Activated CD4-positive, alpha-beta T cell treated with anti-CD3 and anti-CD28 coated beads for 48 hours (primary cell): ENCODE measurements around the gene SIPA1L2.
"Not testable (repeated sequence)": the region's sequence is repeated elsewhere in the genome, so short reads cannot be mapped to it uniquely, and the experiment has no call there.

Experiments
- DNase-seq: peaks from one replicate; pipeline ENCODE4 v3.0.0-alpha.2; 2020

SIPA1L2 gene

DNA sequence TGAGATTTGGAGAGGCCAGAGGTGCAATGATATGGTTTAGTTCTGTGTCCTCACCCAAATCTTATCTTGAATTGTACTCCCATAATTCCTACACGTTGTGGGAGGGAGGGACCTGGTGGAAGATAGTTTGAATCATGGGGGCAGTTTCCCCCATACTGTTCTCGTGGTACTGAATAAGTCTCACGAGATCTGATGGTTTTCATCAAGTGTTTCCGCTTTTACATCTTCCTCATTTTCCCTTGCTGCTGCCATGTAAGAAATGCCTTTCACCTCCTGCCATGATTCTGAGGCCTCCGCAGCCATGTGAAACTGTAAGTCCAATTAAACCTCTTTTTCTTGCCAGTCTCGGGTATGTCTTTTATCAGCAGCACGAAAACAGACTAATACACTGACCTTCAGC, 17.1 kb downstream of the SIPA1L2 start:
- not testable (repeated sequence) for DNase-seq

DNA sequence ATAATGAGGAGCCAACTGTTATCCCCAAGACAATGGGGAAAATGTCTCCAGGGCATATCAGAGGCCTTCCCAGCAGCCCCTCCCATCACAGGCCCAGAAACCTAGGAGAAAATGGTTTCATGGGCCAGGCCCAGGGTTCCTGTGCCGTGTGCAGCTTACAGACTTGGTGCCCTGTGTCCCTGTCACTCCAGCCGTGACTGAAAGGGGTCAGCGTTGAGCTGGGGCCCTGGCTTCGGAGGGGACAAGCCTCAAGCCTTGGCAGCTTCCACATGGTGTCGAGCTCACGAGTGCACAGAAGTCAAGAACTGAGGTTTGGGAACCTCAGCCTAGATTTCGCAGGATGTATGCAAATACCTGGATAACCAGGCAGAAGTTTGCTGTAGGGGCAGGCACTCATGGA, 18.1 kb downstream of the SIPA1L2 start:
- DNase-seq: no peak

DNA sequence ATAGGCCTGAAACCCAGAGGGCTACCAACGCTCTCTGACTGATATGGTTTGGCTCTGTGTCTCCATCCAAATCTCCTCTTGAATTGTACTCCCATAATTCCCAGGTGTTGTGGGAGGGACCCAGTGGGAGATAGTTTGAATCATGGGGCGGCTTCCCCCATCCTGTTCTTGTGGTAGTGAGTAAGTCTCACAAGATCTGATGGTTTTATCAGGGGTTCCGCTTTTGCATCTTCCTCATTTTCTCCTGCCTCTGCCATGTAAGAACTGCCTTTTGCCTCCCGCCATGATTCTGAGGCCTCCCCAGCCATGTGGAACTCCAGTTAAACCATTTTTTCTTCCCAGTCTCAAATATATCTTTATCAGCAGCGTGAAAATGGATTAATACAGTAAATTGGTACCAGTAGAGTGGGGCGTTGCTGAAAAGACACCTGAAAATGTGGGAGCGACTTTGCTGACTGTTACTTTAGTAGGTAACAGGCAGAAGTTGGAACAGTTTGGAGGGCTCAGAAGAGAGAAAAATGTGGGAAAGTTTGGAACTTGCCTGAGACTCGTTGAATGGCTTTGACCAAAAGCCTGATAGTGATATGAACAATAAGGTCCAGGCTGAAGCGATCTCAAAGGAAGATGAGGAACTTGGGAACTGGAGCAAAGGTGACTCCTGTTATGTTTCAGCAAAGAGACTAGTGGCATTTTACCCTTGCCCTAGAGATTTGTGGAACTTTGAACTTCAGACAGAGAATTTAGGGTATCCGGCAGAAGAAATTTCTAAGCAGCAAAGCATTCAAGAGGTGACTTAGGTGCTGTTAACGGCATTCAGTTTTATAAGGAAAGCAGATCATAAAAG, 18.8 kb downstream of the SIPA1L2 start:
- not testable (repeated sequence) for DNase-seq

DNA sequence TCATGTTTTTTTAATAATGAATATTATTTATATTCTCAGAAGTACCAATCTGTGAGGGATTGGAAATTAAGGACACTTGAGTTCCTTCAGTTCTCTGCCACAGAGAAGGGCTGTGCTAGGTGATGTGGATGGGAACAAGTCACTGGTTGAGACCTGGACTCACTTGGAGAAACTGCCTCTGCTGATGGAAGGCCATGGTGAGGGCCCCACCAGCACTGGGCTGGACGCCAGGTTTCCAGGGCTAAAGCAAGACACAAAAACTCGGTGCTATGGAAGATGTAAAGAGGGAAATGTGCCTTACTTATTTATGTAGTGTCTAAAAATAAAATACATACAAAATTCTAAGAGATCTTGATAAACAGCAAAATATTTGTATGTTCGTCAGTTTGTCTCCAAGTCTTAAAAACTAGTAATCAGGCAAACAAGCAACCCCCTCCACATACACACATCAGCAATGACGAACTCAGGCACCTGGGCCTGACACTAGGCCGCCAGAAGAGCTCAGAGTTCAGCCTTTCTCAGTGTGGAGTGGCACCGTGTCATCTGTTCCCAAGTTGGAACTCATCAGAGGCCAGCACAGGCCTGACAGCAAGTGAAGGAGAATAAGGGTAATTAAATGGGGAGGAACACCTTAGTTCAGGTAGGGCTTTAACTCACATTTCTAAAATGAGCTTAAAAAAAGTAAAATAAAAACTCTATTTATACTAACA, 19.6 kb downstream of the SIPA1L2 start:
- DNase-seq: no peak

DNA sequence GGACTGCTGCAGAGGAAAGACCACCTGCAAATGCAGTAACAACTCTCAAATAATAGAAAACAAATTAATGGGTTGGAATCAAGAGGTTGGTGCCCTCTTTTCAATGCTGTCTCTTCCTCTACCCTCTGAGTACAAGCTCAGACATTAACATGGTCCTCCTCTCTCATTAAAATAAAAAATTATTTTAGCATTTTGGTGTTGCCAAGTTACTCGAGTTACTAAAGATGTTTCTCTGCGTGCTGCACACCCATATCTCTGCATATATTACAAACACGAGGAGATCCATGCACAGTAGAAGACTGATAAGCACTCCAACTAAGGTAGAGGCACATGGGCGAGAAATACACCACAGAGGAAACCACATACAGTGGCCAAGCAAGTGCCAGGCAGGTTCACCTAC, 21.5 kb downstream of the SIPA1L2 start:
- DNase-seq: no peak

DNA sequence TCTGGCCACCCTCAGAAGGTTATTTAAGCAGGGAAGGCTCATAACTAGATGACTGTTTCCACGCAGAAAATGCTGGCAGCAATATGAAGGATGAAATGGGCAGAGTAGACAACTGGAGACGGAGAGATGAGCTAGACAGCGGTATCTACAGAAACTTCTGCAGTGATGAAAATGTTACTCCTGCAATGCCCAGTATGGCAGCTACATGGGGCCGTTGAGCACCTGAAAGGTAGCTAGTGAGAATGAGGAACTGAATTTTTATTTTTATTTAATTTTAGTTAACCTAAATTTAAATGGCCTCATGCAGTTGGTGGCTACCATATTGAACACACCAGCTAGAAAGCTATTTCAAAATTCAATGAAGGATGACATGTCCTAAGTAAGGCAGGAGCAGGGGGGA, 27.3 kb downstream of the SIPA1L2 start:
- DNase-seq: no peak

DNA sequence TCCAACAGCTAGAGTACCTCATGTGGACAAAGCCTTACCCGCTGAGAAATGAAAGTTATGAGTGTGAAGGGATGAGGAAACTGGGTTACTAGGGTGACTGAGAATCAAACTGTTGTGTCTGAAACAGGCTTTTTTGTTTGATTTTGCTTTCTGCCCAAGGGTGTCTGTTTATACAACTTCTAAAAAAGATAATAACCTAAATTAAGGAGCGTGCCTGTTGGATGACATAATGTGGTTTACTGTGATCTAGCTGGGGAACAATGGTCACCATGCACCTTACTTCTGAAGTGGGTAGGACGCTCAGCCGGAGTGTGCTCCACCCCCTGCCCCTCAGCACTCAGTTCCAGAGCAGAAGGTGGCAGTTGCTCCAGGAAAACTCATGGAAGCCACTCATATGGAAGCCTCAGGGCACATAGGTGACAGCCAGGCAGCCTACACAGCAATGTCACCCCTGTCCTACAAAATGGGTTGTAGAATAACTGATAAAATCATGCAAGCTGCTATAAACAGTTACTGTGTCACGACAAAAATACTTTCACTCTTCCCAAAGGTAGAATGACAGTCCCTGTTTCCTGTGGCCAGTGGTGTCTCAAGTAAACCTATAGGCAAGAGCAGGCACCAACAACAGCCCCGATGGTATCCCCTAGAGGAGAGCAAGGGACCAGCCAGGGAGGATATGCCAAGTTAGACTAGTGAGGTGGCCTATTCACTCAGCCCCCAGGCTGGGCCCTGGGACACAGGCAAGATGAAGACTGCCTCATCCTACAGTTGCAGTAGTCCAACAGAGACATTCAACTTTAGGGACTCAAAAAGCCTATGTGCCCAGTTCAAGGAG, 29.3 kb downstream of the SIPA1L2 start:
- no peak for DNase-seq

DNA sequence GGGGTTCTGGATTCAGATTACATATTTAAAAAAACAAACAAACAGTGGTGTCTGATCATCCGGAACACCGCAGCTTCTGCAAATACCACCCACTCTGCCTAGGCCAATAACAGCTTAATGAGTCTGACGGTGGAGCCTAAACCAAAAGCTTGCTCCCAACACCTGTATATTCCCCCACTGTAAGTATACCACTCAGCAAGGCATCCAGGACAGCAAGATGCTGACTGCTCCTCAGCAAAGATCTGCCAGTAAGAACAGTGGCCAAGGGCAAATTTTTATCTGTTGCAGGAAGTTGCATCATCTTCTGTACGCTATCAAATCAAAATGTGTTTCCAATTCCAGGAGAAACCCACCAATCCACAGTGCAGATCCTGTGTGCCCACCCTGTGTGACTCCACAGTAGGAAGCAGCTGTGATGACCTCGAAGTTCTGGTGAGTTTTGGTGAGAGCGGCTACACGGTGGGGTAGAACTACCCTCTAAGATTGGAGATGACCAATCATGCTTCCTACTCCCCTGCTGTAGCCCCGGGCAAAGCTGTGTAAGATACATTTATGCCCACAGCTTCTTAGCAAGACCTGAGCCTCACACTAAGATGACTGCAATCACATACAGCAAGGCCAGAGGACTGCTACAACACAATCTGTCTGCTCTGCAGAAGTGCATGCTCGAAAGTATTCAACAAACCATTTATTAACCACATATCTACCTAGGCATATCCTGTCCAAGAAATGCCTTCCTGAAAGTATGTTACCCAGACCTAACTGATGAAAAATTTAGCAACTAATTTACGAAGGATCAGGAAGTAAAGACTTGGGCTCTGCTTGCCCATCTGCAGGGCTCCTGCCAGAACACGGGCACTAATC, 30.5 kb downstream of the SIPA1L2 start:
- no peak for DNase-seq

DNA sequence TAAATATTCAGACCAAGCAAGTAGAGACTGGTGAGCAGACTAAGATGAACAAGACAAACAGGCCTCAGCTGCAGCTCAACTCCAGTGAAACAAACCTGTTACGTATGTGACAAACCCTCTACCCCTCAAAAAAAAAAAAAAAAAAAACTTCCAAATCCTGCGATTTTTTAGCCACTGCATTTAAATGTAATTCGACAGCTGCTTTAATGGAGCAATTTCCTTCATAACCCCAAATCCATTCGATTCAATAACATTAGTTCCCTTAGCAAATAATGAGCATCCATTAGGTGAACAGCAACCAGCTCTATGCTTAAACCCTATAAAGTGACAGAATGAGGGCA, 31.1 kb downstream of the SIPA1L2 start:
- DNase-seq: no peak

DNA sequence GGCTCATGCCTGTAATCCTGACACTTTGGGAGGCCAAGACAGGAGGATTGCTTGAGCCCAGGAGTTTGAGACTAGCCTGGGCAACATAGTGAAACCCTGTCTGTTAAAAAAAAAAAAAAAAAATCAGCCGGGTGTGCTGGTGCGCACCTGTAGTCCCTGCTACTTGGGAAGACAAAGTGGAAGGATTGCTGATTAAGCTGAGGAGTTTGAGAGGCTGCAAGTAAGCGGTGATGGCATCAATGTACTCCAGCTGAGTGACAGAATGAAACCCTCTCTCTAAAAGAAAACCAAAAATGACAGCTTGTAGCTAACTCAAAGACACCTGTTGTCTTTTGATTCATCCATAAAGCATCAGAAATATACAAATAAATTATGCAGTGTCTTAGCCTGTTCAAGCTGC, 31.8 kb downstream of the SIPA1L2 start:
- DNase-seq: no peak

DNA sequence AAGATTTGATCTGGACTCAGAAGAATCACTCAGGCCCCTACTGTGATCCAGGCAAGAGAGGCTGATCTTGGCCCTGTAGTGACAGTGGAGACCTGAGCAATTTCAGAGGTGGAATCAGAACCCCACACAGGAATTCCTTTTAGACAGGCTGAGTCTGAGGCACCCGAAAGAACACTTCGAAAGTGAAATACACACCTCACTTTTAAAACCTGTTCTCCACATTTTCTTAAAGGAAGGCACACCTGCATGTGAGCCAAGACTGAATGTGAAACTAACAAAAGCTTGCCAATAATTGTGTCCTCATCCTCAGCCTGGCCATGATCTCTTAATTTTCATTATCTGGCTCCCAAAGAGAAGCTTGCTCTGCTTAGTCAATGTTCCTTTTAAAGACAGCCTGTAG, 32.2 kb downstream of the SIPA1L2 start:
- no peak for DNase-seq

DNA sequence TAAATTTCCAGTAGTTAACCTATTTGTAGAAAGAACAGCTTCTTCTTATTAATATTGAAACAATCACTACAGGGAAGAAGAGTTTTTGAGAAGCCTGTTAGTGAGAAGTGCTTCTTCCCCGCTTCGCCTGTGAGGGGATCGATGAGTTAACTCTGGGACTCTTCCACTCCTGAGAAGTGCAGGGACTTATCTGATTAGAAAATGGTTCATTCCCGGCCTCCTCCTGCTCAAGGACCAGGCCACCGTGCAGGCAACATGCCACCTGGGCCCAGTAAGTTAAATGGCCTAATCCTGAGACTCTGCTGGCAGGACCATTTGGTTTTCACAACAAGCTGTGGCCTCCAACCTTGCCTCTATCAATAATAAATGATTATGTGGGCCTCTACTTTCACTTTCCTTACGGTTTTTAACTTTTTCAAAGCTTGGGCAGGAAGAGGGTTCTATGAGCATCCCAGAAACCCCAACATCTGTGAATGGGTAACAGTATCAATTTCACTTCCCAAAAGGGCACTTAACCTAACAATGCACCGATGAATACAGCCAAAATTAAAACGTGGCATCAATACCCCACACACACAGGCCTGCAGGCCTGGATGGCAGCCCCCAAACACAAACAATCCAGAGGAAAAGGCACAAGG, 33.1 kb downstream of the SIPA1L2 start:
- DNase-seq: no peak

DNA sequence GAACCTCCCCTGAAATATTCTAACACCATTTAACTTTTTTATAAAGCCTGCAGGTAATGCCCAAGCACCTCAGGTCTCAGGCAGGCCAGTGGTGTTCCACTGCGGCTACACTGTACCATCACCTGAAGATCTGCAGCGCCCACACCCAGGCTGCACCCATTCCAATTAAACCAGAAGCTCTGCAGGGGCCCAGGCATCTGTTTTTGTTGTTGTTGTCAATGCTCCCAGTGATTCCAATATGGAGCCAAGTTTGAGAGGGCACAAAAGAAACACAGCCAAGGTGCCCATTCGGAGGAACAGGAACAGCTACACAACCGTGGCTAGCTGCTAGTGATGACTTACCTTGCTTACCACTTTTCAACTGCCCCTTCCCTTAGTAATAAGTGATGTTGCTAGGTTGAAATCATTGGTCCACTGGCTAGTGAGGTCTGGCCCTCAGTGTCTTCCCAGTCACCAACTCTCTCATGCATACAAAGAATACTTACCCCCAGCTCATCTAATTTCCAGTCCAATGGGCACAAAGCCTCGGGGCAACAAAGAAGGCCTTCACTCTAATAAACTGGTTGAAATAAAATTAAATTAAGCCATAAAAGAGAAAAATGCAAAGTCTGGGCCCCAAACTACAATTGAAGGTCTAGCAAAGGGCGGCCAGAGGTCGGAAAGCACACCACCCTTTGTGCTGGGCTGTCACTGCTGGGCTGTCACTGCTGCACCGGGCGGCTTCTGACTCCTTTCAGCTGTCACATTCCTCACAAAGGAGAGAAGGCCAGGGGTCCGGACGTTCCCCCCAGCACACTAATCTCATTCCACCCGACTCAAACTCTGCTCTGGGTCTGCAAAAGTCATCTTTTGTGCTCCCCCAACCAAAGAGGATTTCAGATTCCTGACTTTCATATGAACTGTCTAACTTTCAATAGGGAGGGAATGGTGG, 34.9 kb downstream of the SIPA1L2 start:
- DNase-seq: no peak

GRCh38 chr1:232593717-232594502, 36.0 kb downstream of the SIPA1L2 start:
- peak; percentile 20 for DNase-seq

GRCh38 chr1:232591344-232591743, 38.6 kb downstream of the SIPA1L2 start:
- DNase-seq: no peak

GRCh38 chr1:232590744-232591082, 39.2 kb downstream of the SIPA1L2 start:
- no peak for DNase-seq

- DNase-seq: no peak
Measured at GRCh38 chr1:232589812-232590743, 39.9 kb downstream of the SIPA1L2 start.

DNA sequence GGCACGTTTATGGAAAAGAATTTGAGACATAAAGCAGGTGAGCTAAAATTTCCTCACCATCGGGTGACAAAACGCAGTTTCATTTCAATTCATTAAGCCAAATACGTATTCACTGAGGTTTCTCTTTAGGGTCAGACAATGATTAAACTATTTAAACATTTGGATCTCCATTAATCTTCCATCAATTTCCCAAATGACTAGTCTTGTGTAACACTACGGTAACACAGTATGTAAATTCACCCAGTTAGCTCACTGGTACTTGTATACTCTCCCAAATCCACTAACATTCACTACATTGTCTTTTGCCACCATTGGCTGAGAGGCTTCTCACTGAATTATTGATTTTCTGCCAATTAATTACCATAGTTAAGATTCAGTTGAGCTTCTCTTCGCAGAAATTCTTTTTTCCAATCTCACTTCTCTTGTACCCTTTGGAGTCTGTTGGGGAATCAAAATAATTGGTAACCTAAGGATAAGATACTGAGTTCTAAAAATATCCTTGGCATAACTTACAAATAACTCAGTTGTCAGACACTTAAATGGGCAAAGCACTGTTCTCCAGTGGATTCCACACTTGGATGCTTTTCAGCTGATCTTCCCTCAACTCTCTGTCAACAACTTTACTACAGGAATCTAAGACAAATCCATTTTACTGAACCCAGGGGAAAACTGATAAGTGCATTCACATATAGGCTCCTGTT, 40.7 kb downstream of the SIPA1L2 start:
- DNase-seq: no peak
